GM12878 (cell line): Measurements from ENCODE around the gene ATP6V1C2. TPM values are rescaled to one million over a fixed set of nuclear protein-coding genes. Genes with fewer than 3 reads are reported as not detected.

Experiments
- BHLHE40 ChIP-seq, 2 experiments: fragments of 450-650 bp in 1 of 2; IDR thresholded peaks; 2 replicates each; pipeline ENCODE4 v1.6.1; 2011 to 2017; ENCODE audit warnings: low read depth in 2 of 2, borderline replicate concordance in 1 of 2, improper control_type of control experiment in 1 of 2, low read length in 1 of 2, mild to moderate bottlenecking in 1 of 2
- CTCF ChIP-seq, 3 experiments: IDR thresholded peaks in 2 of 3; conservative IDR thresholded peaks in 1 of 3; 2 replicates each; pipeline ENCODE4 v1.5.1; 2011; ENCODE audit warnings: low read depth in 3 of 3, low read length in 3 of 3, mild to moderate bottlenecking in 3 of 3, control low read depth in 2 of 3, moderate library complexity in 2 of 3, inconsistent platforms in 1 of 3, mixed read lengths in 1 of 3; ENCODE audit not compliant: control insufficient read depth in 2 of 3, insufficient read depth in 1 of 3; ENCODE audit errors: extremely low read depth in 1 of 3
- MEF2A ChIP-seq: IDR thresholded peaks from 2 replicates; pipeline ENCODE4 v1.6.1; 2011; ENCODE audit warnings: low read depth, mild to moderate bottlenecking, low read length, moderate library complexity; ENCODE audit not compliant: insufficient read depth
- MLLT1 ChIP-seq: fragments of 450-650 bp; IDR thresholded peaks from 2 replicates; pipeline ENCODE4 v1.6.1; 2016; ENCODE audit warnings: mild to moderate bottlenecking
- RB1 ChIP-seq: fragments of 450-650 bp; formaldehyde crosslinking; IDR thresholded peaks from 2 replicates; pipeline ENCODE4 v1.6.1; 2017; ENCODE audit warnings: mild to moderate bottlenecking, borderline replicate concordance
- ZBTB33 ChIP-seq: fragments of 450-650 bp; IDR thresholded peaks from 2 replicates; pipeline ENCODE4 v1.6.1; 2017; ENCODE audit warnings: mild to moderate bottlenecking
- polyA plus RNA-seq, 11 experiments: library from polyadenylated mRNA; depleted of rRNA in 4 of 11; unstranded in 6 of 11; stranded (reverse) in 5 of 11; fragments of >200 nt; fragmentation: Nextera tagmentation in 4 of 11; fragmentation: Illumina TruSeq in 1 of 11; extraction: Ambion mirVana in 4 of 11; extraction: Trizol in 1 of 11; gene quantifications; 1 replicate in 1 of 11; 2 replicates in 10 of 11; pipeline versions ENCODE4 v1.2.1 to v1.2.3, GENCODE V29; 2011 to 2016; ENCODE audit warnings: inconsistent platforms in 2 of 11, missing spikeins in 2 of 11, low read depth in 1 of 11
- total RNA-seq, 4 experiments: library from RNA; depleted of rRNA in 3 of 4; stranded (reverse); fragments of >200 nt in 3 of 4; fragmentation: Illumina TruSeq in 1 of 4; extraction: Trizol in 1 of 4; gene quantifications; 2 replicates each; pipeline versions ENCODE4 v1.2.1 to v1.2.3, GENCODE V29; 2013 to 2021

ATP6V1C2 gene
- total and polyA plus RNA-seq, 10 of the 15 experiments (the other 5 are each of a cell fraction or from before 2014, with no cell fraction given) = 0.04 to 1.5 (median 0.24) TPM; not detected in 1

DNA sequence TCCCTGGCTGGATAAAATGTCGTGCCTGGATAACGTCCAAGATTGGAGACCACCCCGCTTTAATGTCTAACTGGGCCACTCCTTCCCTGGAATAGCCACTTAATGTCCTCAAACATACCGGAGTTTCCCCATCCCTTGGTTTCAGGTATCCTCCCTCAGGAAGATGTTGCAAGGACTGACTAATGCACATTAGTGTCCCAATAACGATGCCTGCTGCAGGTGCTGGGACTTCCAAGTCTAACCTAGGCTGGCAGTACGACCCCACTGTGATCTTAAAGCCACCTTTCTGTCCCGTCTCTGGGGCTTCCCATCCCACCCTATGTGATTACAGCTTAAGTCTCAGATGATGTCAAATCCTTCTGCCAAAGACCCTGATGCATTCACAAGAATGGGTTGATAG lies 1.1 kb upstream of the ATP6V1C2 start (continued):
- TF ChIP-seq CTCF (IDR thresholded peaks at IDR 0.05 in 2 of 3, conservative IDR thresholded peaks at IDR 0.05 in 1 of 3; ENCODE audit: control insufficient read depth in 2 of 3, extremely low read depth in 1 of 3, insufficient read depth in 1 of 3, low read depth in 3 of 3, low read length in 3 of 3) (no peak), BHLHE40 (IDR thresholded peaks at IDR 0.05; ENCODE audit: borderline replicate concordance in 1 of 2, low read depth in 2 of 2, low read length in 1 of 2) (no peak), ZBTB33 (no peak), MLLT1 (no peak), RB1 (no peak), MEF2A (no peak)
- TF ChIP-seq, all 136 proteins: peak for 0
